H1 (cell line): Measurements from ENCODE around the gene SH3YL1. TPM values are rescaled to one million over a fixed set of nuclear protein-coding genes. Genes with fewer than 3 reads are reported as not detected.

Experiments
- CTCF ChIA-PET: fragments of 300-600 bp; sonication (Branson Sonifier 250); formaldehyde crosslinking; loops from one replicate; lab custom pipeline; 2021; ENCODE audit not compliant: partially characterized antibody; lab: Charles Lee
- POLR2A ChIA-PET: fragments of 300-600 bp; sonication (Branson Sonifier 250); formaldehyde crosslinking; loops from one replicate; lab custom pipeline; 2021; ENCODE audit warnings: inconsistent platforms; ENCODE audit not compliant: partially characterized antibody; lab: Charles Lee
- DNase-seq, 2 experiments: peaks; one replicate each; pipeline versions ENCODE4 v3.0.0 to v3.0.0-alpha.2; 2010 to 2022; ENCODE audit warnings: low spot score in 2 of 2, low read depth in 1 of 2, mixed read lengths in 1 of 2
- FAIRE-seq: peaks from 2 replicates; lab custom pipeline; 2011; peaks lifted over from hg19 to GRCh38; lab: Jason Lieb, UNC
- H2AFZ ChIP-seq: 2 replicates; pipeline ENCODE4 v1.8.1; 2012; ENCODE audit warnings: low read length, inconsistent platforms
- H2AK5ac ChIP-seq: 2 replicates; pipeline ENCODE4 v1.6.1; 2013; ENCODE audit warnings: low read depth, low read length
- H2BK120ac ChIP-seq: replicated peaks from 2 replicates; pipeline ENCODE3; 2013; ENCODE audit warnings: low read depth, low read length, inconsistent platforms
- H2BK12ac ChIP-seq: 2 replicates; pipeline ENCODE4 v1.6.1; 2013; ENCODE audit warnings: low read depth, low read length
- H2BK15ac ChIP-seq: 2 replicates; pipeline ENCODE4 v1.6.1; 2013; ENCODE audit warnings: low read length
- H2BK20ac ChIP-seq: 2 replicates; pipeline ENCODE4 v1.6.1; 2013; ENCODE audit warnings: low read length
- H2BK5ac ChIP-seq: 2 replicates; pipeline ENCODE4 v1.6.1; 2013; ENCODE audit warnings: low read depth, low read length
- H3K14ac ChIP-seq: 2 replicates; pipeline ENCODE4 v1.6.1; 2013; ENCODE audit warnings: inconsistent platforms; ENCODE audit not compliant: insufficient read length
- H3K18ac ChIP-seq: 2 replicates; pipeline ENCODE4 v1.6.1; 2013; ENCODE audit warnings: low read length; ENCODE audit errors: extremely low read depth
- H3K23ac ChIP-seq: 2 replicates; pipeline ENCODE4 v1.6.1; 2013; ENCODE audit warnings: inconsistent platforms; ENCODE audit not compliant: insufficient read length
- H3K23me2 ChIP-seq: 2 replicates; pipeline ENCODE4 v1.6.1; 2013; ENCODE audit warnings: low read depth, low read length
- H3K27ac ChIP-seq: 2 replicates; pipeline ENCODE4 v1.6.1; 2011; ENCODE audit warnings: low read depth, low read length, inconsistent platforms
- H3K27me3 ChIP-seq, 4 experiments: replicated peaks in 1 of 4; 1 replicate in 1 of 4; 2 replicates in 3 of 4; pipeline versions ENCODE4 v1.6.1 to v1.8.1; 2011 to 2013; ENCODE audit warnings: low read length in 3 of 4, mild to moderate bottlenecking in 3 of 4, inconsistent platforms in 2 of 4, mixed read lengths in 2 of 4, moderate library complexity in 1 of 4; ENCODE audit not compliant: control insufficient read depth in 3 of 4, insufficient read depth in 3 of 4; ENCODE audit errors: extremely low read depth in 1 of 4
- H3K36me3 ChIP-seq, 4 experiments: 2 replicates each; pipeline versions ENCODE4 v1.6.1 to v1.8.1; 2011 to 2013; ENCODE audit warnings: mild to moderate bottlenecking in 4 of 4, low read length in 3 of 4, moderate library complexity in 2 of 4, control low read depth in 1 of 4, inconsistent platforms in 1 of 4; ENCODE audit not compliant: insufficient read depth in 4 of 4, control insufficient read depth in 2 of 4
- H3K4ac ChIP-seq: replicated peaks from 2 replicates; pipeline ENCODE3; 2013; ENCODE audit warnings: low read length, low read depth, mixed read lengths, inconsistent platforms; ENCODE audit not compliant: insufficient read length
- H3K4me1 ChIP-seq, 4 experiments: replicated peaks in 1 of 4; 1 replicate in 1 of 4; 2 replicates in 3 of 4; pipeline versions ENCODE4 v1.6.1 to v1.8.1; 2011 to 2013; ENCODE audit warnings: low read length in 3 of 4, inconsistent platforms in 2 of 4, mixed read lengths in 1 of 4; ENCODE audit not compliant: insufficient read depth in 4 of 4, control insufficient read depth in 3 of 4
- H3K4me2 ChIP-seq, 2 experiments: 2 replicates each; pipeline versions ENCODE4 v1.6.1 to v1.8.1; 2011 to 2013; ENCODE audit warnings: low read depth in 2 of 2, low read length in 2 of 2, control low read depth in 1 of 2, inconsistent platforms in 1 of 2, mild to moderate bottlenecking in 1 of 2; ENCODE audit not compliant: insufficient read depth in 1 of 2
- H3K4me3 ChIP-seq, 4 experiments: fragments of 200-600, 300-600 bp in 1 of 4; sonication (generic), shearing (Covaris generic), sonication (Bioruptor Twin) in 1 of 4; 2 replicates each; pipeline versions ENCODE4 v1.5.1 to v1.8.1; 2011 to 2016; ENCODE audit warnings: low read length in 4 of 4, low read depth in 3 of 4, control low read depth in 2 of 4, inconsistent platforms in 2 of 4, mild to moderate bottlenecking in 2 of 4, mixed read lengths in 1 of 4, moderate library complexity in 1 of 4; ENCODE audit not compliant: insufficient read depth in 2 of 4; ENCODE audit errors: extremely low read depth in 1 of 4
- H3K56ac ChIP-seq: replicated peaks from 2 replicates; pipeline ENCODE3; 2013; ENCODE audit warnings: low read depth, mild to moderate bottlenecking, mixed read lengths, low read length, inconsistent platforms; ENCODE audit not compliant: insufficient read length
- H3K79me1 ChIP-seq: 2 replicates; pipeline ENCODE4 v1.6.1; 2013; ENCODE audit warnings: low read depth, low read length, control low read depth
- H3K79me2 ChIP-seq, 2 experiments: 2 replicates each; pipeline versions ENCODE4 v1.6.1 to v1.8.1; 2012 to 2013; ENCODE audit warnings: low read length in 2 of 2, mild to moderate bottlenecking in 2 of 2, inconsistent platforms in 1 of 2; ENCODE audit not compliant: insufficient read depth in 2 of 2, control insufficient read depth in 1 of 2
- H3K9ac ChIP-seq, 4 experiments: replicated peaks in 1 of 4; 1 replicate in 1 of 4; 2 replicates in 3 of 4; pipeline versions ENCODE4 v1.6.1 to v1.8.1; 2011 to 2013; ENCODE audit warnings: low read depth in 3 of 4, low read length in 3 of 4, control low read depth in 2 of 4, mild to moderate bottlenecking in 2 of 4, moderate library complexity in 2 of 4, inconsistent platforms in 1 of 4; ENCODE audit errors: extremely low read depth in 1 of 4
- H3K9me3 ChIP-seq, 2 experiments: 2 replicates each; pipeline versions ENCODE4 v1.6.1 to v1.8.1; 2012 to 2013; ENCODE audit warnings: mild to moderate bottlenecking in 2 of 2, moderate library complexity in 2 of 2, control low read depth in 1 of 2, inconsistent platforms in 1 of 2, low read depth in 1 of 2, low read length in 1 of 2, mixed read lengths in 1 of 2; ENCODE audit not compliant: insufficient read depth in 2 of 2
- H4K20me1 ChIP-seq, 2 experiments: replicated peaks in 1 of 2; 2 replicates each; pipeline versions ENCODE3 to v1.8.1; 2011 to 2013; ENCODE audit warnings: inconsistent platforms in 2 of 2, low read length in 2 of 2, mild to moderate bottlenecking in 1 of 2; ENCODE audit not compliant: insufficient read depth in 2 of 2, control insufficient read depth in 1 of 2
- H4K5ac ChIP-seq: 2 replicates; pipeline ENCODE4 v1.6.1; 2013; ENCODE audit warnings: low read length, low read depth, mixed read lengths, inconsistent platforms; ENCODE audit not compliant: insufficient read length
- H4K8ac ChIP-seq: 2 replicates; pipeline ENCODE4 v1.8.0; 2013; ENCODE audit warnings: mild to moderate bottlenecking, moderate library complexity, low read length, inconsistent platforms; ENCODE audit not compliant: insufficient read depth; ENCODE audit errors: extremely low read depth
- H4K91ac ChIP-seq: replicated peaks from 2 replicates; pipeline ENCODE3; 2013; ENCODE audit warnings: low read length, mixed read lengths, inconsistent platforms; ENCODE audit not compliant: insufficient read length
- CBX8 ChIP-seq: fragments of 300-800, 300-1000 bp; sonication (generic); IDR thresholded peaks from 2 replicates; pipeline ENCODE4 v1.7.1; 2016; ENCODE audit warnings: low read depth, low read length, borderline replicate concordance
- CHD1 ChIP-seq: IDR thresholded peaks from 2 replicates; pipeline ENCODE4 v1.6.1; 2012; ENCODE audit warnings: low read depth, low read length, improper control_type of control experiment
- CTBP2 ChIP-seq: IDR thresholded peaks from 2 replicates; pipeline ENCODE4 v1.7.0; 2011; ENCODE audit warnings: borderline replicate concordance, mild to moderate bottlenecking, moderate library complexity, mixed read lengths, low read length; ENCODE audit not compliant: insufficient read depth, insufficient read length
- HDAC2 ChIP-seq, 2 experiments: fragments of 300-600 bp in 1 of 2; sonication (generic) in 1 of 2; IDR thresholded peaks; 2 replicates each; pipeline ENCODE4 v1.6.1; 2011 to 2012; ENCODE audit warnings: low read depth in 2 of 2, low read length in 2 of 2, mild to moderate bottlenecking in 2 of 2, moderate library complexity in 2 of 2, borderline replicate concordance in 1 of 2, inconsistent platforms in 1 of 2
- TEAD4 ChIP-seq: IDR thresholded peaks from 2 replicates; pipeline ENCODE4 v1.6.1; 2012; ENCODE audit warnings: low read depth, low read length, inconsistent platforms, mixed read lengths
- WGBS, 2 experiments: shearing (Covaris generic) in 1 of 2; methylation state at CpG; one replicate each; pipeline versions ENCODE4 v1.1.6 to v1.1.7; 2013 to 2015; ENCODE audit warnings: low lambda C conversion rate in 2 of 2, mixed read lengths in 2 of 2, inconsistent platforms in 1 of 2, low coverage in 1 of 2, missing lambda C conversion rate in 1 of 2; ENCODE audit not compliant: insufficient replicate concordance in 2 of 2, insufficient coverage in 1 of 2, insufficient read length in 1 of 2; ENCODE audit errors: extremely low coverage in 1 of 2, missing lambda C conversion rate in 1 of 2; 5-methylcytosine and 5-hydroxymethylcytosine counted together
- polyA plus RNA-seq, 7 experiments: library from polyadenylated mRNA; depleted of rRNA in 3 of 7; stranded (reverse) in 5 of 7; unstranded in 2 of 7; fragments of >200 nt in 5 of 7; fragments of 200-250 nt in 2 of 7; gene quantifications; 1 replicate in 5 of 7; 2 replicates in 1 of 7; 4 replicates in 1 of 7; pipeline versions ENCODE4 v1.2.1 to v1.2.3, GENCODE V29; 2011 to 2013; ENCODE audit warnings: missing spikeins in 2 of 7, mixed read lengths in 2 of 7
- total RNA-seq: library from RNA; stranded (reverse); fragmentation: NEBNext Ultra II Directional; extraction: Animal tissue kit (Norgen Biotek cat#: 25700); gene quantifications from 2 replicates; pipeline ENCODE4 v1.2.1, GENCODE V29; 2021

The SH3YL1 gene
- total and polyA plus RNA-seq, 2 of the 8 experiments (the other 6 are each of a cell fraction or from before 2014, with no cell fraction given): 13.6 to 37.2 TPM

DNA sequence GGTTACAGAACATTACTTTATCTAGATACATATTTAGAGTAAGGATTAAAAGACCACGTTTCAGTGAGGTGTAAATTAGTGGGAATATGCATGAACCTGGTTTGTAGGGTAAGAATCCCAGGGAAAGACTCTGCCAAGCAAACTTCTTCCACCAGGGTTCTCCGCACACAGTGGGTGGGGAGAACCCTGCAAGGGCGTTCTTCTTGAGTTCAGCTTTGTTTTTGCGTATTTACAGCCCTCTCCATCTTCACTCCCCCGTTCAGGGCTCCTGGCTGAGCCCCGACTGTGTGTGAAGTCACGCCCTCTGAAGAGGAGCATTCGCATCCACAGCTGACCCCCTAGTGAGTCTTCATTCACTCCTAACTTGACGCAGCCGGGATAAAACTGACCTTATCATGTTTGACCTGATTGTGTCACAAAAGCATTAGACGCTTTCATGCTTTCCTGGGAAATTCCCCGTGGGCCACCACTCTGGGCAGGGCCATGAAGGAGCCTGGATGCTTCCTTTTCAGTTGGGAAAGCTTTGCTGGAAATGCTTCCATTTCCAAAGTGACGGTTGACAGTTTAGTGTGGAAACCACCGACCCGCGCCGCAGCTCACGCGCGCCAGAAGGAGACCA lies 23.1 kb upstream of the SH3YL1 start:
- Histone ChIP-seq H3K14ac (no peak overlapping the region), H3K36me3 (peaks cover 0 to 8% (median 2%) of the 10 kb centered on the region in 4 experiments; a peak in 3 of 8 replicates), H2BK120ac (no peak overlapping the region), H2BK12ac (no peak overlapping the region), H4K20me1 (peaks cover 2 to 7% of the 10 kb centered on the region in 2 experiments), H2BK5ac (no peak overlapping the region), H3K27ac (no peak overlapping the region), H4K5ac (no peak overlapping the region), H3K79me2 (no peaks in the 10 kb centered on the region), H3K9ac (no peak overlapping the region), H2BK20ac (no peak overlapping the region), H4K91ac (no peak overlapping the region), H3K4me2 (peak overlapping the region; percentile 85 to 91), H4K8ac (no peak overlapping the region), H2AFZ (no peak overlapping the region), H3K56ac (no peak overlapping the region), H3K23me2 (peaks cover 8% of the 10 kb centered on the region; the same call in 1 of the 2 replicates), H3K27me3 (peaks cover 9 to 48% (median 33%) of the 10 kb centered on the region in 4 experiments), H3K9me3 (no peaks in the 10 kb centered on the region), H2BK15ac (no peak overlapping the region), H3K23ac (no peak overlapping the region), H2AK5ac (no peak overlapping the region), H3K4me1 (peaks cover 6 to 29% (median 20%) of the 10 kb centered on the region in 4 experiments), H3K4me3 (peak overlapping the region; percentile 39 to 70 (median 45)), H3K4ac (no peak overlapping the region), H3K18ac (no peak overlapping the region), H3K79me1 (no peaks in the 10 kb centered on the region)
- POLR2A ChIA-PET: interaction anchor here (1.2 to 2.1 kb wide), 3 partner anchors 10 to 22 kb away, joined by 5 to 8 read pairs (median 6); partner anchors contain the start of gene ACP1
- CTCF ChIA-PET: interaction anchor here (1.1 to 5.1 kb wide), 2 partner anchors 14 to 268 kb away, joined by 3 to 28 read pairs; no protein-coding TSS in a partner anchor
- 5% methylated on average over 20 of the region's 20 CpGs; no CpG with 5 or more reads in 1 of the 2 experiments for WGBS, 2 experiments
- DNase-seq (no peak), FAIRE-seq (no peak)
- TF ChIP-seq HDAC2 (IDR thresholded peaks at IDR 0.05; ENCODE audit: borderline replicate concordance in 1 of 2, low read depth in 2 of 2, low read length in 2 of 2): peak; percentile 21 to 47; a peak in 1 of 4 replicates
- TF ChIP-seq CBX8: no peak
- no peak for TF ChIP-seq CHD1
- no peak for TF ChIP-seq TEAD4
- no peak for TF ChIP-seq CTBP2
